ENCODE measurements around the gene NKD2.
"Not testable (repeated sequence)": the region's sequence is repeated elsewhere in the genome, so short reads cannot be mapped to it uniquely, and the experiment has no call there.

The NKD2 gene

DNA sequence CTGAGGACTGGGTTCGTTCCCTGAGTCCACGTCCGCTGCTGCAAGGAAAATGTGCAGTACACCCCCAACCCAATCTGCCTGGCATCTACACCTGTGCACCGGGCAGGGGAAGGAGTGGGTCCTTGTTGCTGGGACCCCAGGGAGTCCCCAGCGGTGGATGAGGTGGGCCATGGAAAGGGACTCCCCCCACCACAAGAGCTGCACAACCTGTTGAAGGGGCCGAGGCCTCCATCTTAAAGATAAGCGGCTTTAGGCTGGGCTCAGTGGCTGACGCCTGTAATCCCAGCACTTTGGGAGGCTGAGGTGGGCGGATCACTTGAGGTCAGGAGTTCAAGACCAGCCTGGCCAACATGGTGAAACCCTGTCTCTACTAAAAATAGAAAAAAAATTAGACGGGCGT is 7.8 kb upstream of the NKD2 start:
- not testable (repeated sequence) for DNase-seq (ENCODE audit: low read depth)

DNA sequence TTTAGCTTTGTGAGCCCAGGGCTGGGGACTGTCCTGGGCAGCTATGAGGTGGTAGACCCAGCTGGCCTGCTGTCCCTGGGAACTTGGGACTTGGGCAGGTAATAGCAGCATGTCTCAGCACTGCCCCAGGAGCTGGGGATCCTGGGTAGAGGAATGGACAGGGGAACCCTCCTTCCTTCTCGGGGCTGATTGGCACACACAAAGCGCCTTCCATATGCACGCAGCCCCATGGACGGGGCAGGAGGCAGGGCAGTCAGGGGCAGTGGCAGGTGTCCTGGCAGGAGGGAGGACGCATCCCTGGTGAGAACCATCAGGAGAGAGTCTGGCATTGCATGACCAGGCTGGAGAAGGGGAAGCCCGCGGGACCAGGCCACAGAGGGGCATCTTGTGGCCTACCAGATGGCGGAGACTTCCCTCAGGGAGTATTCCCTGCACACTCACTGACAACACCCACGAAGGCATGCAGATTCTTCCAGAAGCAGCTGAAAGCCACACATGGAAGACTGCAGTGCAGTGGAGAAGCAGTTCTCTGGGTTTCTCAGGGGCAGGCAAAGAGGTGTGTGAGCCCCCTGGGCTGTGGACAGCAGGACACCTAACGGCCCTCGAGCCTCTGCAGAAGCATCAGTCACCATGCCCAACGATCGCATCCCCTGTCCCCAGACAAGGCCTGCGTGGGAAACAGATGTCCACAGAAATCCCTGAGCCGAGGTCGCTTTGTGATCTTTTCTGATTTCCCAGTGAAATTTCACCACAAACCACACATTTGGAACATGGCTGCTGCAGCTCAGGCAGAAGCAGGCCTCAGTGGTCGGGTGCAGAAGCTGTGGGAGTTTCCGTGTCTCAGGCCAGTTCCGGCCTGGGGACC is 7.0 kb upstream of the NKD2 start:
- DNase-seq (ENCODE audit: low read depth) = no peak

DNA sequence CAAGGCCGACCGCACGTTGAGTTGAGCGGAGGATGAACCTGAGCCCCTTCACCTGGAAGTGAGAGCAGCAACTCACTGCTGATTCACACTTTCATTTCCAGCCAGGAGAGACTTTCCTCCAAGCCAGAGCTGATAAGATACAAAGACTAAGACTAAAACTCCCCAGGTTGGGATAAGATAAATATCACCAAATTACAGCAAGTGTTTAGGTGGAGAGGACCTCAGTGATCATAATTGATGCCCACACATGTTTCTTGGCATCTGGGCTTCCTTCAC is 6.4 kb upstream of the NKD2 start:
- no peak for DNase-seq (ENCODE audit: low read depth)

DNA sequence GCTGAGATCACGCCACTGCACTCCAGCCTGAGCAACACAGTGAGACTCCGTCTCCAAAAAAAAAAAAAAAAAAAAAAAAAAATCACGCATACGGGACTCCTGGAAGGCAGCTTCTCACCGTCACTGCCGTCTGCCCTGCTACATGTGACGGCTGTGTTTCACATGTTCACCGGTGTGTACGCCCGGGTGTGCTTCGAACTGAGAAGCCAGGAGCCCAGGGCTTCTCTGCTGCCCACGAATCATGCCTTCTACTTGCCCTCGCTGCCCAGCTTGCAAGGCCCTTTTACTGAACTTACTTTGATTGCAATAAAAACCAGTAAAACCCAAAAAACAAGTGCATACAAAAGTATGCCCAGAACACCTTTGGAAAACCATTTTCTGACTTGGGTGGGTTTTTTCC is 5.8 kb upstream of the NKD2 start:
- DNase-seq (ENCODE audit: low read depth) = no peak

DNA sequence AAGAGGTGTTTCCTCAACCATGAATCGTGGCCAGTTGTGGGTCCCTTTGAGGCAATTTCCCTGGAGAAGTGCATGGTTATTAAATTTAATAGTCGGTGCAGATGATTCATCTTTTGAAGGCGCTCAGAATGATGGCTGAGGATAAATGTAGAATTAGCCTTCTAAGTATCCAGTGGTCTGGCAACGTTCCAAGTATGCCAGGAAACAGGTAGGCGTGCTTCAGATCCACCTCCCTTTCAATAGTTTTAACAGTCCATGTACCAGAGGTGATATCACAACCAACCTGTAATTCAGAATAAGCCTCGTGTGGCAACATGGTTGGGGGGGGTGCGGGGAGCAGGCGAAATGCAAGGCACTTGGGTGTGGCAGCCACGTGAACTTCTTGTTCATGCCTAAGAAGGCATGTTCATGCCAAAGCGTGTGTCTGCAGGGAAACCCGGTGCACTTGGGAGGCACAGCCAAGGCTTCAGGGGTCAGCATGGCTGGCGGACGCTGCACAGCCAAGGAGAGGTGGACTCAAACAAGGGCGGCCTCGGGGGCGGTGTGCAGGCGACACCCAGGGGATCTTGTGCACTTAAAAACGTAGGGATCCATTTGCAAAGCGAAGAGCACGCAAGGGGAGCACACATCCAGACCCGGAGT is 5.2 kb upstream of the NKD2 start:
- no peak for DNase-seq (ENCODE audit: low read depth)

DNA sequence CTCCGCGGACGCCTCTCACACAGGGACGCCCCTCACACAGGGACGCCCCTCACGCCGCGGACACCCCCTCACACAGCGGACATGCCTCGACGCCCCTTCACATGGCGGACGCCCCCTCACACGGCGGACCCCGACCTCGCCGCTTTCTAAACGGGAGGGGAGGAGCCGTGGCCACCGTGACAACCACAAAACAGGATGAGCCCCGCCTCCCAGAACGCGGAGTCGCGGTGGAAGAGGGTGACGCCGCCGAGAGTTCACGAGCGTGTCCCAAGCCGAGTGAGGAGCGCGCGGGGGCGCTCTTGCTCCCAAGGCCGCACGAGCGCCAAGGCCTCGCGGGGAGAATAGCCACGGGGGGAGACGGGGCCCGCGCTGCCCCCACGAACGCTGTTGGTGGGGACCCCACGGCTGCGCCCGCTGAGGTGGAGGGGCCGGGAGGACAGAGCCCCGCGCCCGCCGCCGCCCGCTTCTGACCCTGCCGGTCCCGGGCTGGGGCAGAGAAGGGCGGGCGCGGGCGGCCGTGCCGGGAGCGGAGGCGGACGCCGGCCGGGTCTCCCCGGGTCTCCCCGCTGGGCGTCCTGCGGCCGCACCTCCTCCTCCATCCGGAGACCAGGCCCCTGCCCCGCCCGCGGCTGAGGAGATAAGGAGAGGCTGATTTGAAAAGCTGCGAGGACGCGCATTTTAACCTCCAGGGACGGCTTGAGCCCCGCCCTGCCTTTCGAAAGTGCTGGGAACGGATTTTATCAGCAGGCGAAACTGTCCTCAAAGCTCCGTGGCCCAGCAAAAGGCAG is 3.9 kb upstream of the NKD2 start:
- DNase-seq (ENCODE audit: low read depth) = peak; percentile 37

DNA sequence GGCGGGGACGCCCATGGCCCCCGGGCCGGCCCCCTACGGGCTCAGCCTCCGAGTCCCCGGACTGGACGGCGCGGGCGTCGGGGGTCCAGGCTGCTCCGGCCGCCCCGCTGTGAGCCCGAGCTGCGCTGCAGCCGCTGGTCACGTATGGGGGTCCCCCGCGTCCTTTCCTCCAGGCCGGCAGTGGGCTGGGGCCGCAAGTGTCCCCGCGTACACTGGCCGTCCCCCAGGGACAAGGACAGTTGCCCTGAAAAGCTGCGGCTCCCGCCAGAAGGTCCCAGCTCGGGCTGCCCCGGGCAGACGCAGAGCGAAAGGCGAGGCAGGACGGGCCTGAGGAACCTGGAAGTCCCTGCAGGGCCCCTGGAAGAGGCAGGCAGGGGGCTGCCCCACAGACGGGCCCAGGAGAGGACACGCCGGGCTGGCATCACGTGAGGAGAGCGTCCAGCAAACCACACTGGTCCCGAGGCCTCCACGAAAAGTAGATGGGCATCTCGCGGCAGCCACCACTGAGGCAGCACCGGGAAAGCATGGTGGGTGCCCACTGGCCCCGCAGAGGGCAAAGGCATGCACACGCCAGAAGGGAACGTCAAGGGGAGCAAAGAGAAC is 3.3 kb upstream of the NKD2 start:
- DNase-seq (ENCODE audit: low read depth) = no peak

DNA sequence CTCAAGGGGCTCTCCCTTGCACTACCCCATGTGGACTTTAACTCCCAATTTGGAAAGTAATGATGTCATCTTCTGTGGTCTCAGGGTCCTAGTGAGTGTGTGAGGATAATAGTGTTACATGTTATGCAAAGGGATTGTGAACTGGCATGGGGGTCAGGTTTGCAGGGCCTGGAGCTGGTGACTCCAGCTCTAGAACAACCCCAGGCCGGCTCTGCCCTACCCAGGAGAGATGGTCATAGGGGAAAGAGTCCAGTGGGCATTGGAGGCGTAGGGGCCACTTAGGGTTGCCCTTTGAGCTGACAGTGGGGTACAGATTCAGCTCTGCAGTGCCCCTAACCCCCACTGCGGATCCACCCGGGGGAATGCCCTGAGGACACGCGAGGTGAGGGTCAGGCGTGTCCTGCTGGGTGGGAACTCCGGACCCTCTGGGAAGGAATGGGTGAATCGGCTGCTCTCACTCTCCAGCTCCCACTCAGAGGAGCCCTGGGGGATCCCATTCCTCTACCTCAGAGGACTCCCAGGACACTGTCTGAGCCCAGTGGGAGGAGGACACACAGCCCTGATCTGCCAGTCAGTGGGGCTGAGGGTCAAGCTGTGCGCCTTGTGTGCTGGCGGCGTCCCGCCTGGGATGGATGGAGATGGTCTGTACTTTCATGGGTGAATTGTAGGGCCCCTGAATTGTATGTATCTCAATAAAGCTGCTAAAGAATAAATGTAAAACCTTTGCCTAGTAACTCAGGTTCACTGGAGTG is 2.5 kb upstream of the NKD2 start:
- no peak for DNase-seq (ENCODE audit: low read depth)

DNA sequence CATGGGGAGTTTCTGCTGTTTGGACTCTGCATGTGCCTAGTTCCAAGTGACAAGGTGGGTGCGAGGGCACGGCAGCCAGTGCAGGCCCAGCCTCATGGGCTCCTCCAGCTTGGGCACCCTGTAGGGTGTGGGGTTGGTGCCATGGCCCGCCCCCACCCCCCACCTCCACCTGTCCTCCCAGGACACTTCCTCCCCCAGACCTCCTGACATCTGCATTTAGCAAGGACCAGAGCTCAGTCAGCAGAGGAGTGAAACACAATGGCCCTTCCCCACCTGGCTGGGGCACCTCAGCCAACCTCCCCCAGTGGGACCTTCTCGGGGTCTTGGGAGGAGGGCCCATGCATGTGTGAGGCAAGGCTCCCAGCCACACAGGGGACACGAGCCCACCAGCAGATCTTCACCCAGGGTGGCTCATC is 1.9 kb upstream of the NKD2 start:
- no peak for DNase-seq (ENCODE audit: low read depth)

DNA sequence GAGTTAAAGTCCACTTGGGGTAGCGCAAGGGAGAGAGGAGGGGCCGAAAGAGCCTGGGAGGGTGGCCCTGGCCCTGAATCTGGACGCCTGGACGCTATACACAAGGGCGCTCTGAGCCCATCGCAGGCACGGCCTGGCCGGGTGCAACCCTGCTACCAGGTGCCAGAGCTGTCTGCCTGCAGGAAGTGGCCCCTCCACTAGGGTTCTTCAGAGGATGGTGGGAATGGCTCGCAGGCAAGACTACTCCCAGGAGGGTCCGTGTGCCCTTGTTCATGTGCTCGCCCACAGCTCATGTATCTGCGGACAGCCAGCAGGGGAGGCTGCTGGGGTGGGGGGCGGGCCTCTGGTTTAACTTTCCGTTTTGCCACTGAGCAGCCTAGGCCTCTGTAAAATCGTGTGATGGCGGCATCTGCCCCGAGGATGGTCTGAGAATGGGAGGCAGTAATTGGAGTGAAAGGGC is 1.4 kb upstream of the NKD2 start:
- no peak for DNase-seq (ENCODE audit: low read depth)

DNA sequence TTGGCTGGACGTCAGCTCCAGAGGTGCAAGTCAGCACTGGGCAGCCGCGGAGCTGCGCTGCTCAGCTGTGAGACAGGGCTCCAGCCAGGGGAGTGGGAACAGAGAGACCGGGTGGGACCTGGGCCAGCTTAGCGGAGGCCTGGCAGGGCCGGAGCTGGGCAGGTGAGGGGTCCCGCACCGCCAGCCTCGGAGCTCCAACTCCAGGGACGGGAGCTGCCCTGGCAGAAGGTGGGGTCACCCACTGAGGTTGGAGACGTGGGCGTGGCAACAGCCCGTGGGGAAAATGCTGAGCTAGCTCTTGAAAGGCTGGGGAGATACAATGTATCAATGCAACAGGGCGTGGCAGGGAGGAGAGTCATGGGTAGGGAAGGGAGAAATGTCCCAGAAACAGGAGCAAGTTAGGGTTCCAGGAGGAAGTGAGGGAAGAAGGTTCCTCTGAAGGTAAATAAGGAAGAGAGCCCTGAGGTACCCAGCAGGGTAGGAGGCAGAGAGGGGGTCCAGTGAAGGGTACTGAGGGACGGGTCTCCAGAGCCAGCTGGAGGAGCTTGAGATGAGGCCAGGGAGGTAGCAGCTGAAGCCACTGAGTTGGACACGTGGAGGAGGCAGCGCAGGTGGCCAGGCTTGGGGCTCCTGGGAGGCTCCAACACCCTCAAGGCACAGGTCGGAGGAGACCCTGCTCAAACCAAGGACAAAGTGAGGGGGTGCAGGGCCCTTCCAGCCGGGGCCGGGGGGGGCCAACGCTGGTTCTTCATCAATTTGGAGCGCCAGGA is 736 bp upstream of the NKD2 start:
- no peak for DNase-seq (ENCODE audit: low read depth)

DNA sequence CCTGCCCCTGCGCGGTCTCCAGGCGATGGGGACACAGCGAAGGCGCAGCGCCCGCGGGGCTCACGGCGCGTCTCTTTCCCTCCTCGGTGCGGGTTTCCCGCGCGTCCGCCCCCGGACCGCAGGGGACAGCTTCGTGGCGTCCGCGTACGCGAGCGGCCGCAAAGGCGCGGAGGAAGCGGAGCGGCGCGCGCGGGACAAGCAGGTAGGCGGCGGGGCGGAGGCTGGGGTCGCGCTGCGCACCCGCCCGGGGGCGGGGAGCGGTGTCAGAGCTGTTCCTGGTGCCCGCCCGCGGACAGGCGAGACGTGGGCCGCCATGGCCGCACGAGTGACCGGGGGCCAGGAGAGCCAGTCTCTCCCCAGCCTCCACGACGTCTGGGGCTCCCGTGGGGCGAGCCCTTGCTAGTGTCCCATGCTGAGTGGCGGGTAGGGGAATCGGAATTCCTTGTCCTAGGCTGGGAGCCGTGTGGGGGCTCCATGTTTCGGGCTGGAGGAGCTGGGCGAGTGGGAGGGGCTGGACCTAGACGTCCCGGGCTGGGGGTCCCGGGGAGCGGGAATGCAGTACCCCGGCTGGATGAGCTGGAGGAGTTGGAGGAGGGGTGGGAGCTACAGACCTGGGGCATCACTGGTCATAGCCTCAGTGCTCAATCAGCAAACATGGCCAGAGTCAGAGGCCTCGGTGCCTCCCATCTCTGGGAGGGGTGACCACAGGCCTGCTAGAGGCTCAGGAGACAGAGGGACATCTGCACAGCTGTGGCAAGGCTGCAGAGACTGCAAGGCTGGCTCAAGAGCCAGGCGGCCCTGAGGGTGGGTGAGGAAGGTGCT is 968 bp downstream of the NKD2 start:
- DNase-seq (ENCODE audit: low read depth) = no peak

DNA sequence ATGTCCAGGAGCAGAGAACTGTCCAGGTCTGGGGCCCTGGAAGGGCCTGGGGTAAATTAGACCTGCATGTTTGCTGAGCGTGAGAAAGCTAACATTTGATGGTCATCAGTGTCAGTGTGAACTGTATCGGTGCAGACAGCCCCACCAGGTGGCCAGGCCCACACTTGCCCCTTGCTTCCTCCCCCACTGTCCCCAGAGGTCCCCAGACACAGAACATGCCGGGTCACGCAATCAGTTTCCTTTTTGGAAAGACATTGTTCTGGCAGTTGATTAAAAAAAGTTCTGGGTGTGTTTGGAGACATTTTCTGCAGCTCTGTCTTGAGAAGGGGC is 1.5 kb downstream of the NKD2 start:
- no peak for DNase-seq (ENCODE audit: low read depth)

DNA sequence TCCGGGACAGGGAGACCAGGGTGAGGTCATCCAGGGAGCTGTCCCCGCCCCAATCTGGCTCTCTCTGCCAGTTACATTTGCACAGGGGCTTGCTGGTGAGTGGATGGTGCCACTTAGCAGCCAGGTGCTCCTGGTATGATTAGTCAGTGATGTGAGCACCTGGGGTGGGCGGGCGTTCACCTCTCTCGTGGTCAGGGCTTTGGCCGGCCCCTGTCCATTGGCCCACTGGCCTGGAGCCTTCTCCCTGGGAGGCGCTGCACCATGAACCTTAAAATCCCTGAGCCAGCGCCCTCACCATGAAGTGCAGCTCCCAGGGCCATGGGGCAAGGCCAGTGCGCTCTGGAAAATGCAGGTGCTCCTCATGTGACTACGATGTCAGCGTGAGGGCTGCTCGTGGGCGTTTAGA is 2.0 kb downstream of the NKD2 start:
- DNase-seq (ENCODE audit: low read depth) = no peak

DNA sequence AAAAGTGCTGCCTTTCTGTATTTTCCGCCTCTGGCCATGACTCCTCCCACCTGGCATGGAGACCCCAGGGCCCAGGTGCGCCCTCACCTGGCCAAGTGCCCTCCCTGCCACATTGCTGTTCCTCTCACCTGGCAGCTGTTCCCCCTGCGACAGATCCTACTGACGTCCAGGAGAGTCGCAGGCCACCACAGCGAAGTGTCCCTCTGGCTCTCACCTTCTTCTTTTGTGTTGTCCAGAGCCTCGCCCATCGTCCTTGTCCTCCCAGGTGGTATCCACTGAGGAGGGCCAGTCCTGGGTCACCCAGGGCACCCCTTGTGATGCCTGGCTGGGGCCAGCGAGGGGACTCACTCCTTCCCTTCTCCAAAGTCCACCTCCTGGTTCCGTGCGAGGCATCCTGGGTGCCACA is 2.6 kb downstream of the NKD2 start:
- no peak for DNase-seq (ENCODE audit: low read depth)

DNA sequence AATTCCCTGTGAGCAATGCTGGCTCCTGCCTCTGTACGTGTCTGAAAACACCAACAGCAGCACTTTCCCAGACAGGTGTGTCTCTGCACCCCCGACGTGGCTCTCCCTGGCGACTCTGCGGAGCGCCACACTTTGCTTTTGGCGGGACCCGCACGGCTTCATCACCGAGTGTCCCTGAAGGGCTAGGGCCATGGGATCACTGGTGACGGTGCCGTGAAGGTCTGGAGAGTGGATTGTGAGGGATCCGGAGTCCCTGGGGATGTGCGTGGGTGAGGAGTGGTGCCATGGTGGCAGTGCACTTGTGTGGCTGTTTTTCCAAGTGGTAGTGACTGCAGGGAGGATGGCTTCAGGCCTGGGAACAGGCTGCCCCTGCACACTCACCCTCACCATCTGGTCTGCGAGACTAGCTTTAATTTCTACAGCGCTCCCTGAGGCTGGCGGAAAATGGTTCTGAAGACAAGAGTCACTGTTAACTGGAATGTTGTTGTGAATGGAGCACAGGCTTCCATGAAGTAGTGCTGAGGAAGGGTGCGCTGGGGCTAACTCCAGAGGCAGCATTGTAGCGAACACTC is 3.2 kb downstream of the NKD2 start:
- no peak for DNase-seq (ENCODE audit: low read depth)

DNA sequence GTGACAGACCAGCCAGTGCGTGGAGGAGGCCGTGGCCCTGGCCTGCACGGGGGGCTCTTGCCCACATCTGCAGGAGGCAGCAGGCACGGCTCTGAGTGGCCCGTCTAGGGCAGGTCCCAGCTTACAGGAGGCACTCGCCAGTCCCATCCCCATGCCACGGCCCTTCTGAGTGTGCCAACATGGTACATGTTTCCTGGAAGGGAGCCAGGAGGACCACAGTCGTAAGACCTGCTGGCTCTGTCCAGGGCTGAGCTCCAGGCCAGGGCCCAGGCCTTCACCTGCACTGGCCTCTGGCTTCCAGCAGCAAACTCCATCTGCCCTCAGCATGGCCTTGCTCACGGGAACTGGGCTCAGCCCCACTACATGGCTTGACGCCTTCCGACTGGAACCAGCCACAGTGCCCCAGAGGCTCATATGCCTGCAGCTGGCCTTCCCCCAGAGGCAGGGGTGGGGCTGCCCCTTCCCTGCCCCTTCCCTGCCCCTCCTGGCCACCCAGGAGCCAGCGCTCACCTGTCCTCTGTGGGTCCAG is 3.8 kb downstream of the NKD2 start:
- no peak for DNase-seq (ENCODE audit: low read depth)

DNA sequence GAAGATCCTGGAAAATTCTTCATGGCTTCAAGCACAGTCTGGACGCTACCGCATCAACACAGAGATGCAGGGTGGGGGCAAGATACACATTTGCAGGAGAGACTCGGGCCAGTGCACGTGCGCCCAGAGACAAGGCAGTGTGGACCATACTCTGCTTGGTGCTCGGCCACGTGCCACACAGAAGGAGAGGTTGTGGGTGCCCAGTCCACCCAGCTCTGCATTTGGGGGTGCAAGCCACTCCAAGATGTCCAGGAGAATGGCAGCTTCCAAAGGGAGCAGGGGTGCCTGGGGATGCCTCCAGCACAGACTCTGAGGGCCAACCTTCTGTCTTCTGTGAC is 4.3 kb downstream of the NKD2 start:
- DNase-seq (ENCODE audit: low read depth) = no peak

DNA sequence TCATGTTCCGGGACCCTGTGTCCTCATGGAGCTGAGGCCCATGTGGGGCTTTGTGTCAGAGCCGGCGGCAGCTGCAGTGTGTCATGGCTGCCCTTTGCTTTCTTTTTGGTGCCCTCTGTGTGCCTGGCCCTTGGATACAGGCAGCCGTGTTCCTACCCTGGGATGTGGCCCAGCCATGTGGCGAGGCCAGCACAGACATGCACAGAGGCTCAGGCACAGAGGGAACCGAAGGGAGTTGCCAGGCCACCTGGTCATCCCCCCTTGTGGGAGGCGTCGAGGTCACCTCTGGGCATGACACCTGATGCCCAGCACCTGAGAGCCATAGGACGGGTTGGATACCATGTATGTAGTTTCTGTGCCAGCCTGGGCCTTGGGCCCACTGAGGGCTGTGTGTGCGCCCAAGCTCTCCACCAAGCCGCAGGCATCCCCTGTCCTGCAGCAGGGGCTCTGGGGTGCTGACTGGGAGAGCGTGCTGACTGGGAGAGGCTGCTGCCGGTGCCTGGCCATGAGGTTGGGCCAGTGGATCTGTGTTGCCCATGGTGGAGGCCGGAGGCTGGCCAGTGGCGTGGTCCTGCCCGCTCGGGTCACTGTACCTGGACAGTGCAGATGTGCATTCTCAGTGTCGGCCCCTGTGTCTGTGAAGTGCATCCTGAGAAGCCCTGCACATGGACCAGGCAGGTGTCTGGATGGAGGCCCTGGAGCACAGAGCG is 4.8 kb downstream of the NKD2 start:
- no peak for DNase-seq (ENCODE audit: low read depth)
